Esophagus squamous epithelium (tissue), 5 donors: ENCODE data around the gene DGCR6L. TPM values are rescaled to one million over a fixed set of nuclear protein-coding genes. Genes with fewer than 3 reads are reported as not detected.

Source experiments
- DNase-seq: peaks from one replicate; lab custom pipeline; 2025; lab: John Stamatoyannopoulos, UW
- H3K27ac ChIP-seq, 4 donors: fragments of 200-600 bp; sonication (generic); one replicate each; pipeline ENCODE4 v1.5.1; 2016 to 2019; ENCODE audit warnings: mild to moderate bottlenecking in 1 of 4
- H3K27me3 ChIP-seq, 4 donors: fragments of 200-600 bp; sonication (generic); 1 replicate in 3 of 4; 2 replicates in 1 of 4; pipeline versions ENCODE4 v1.5.1 to v1.6.0; 2017 to 2021; ENCODE audit warnings: antibody characterized with exemption in 1 of 4
- H3K36me3 ChIP-seq, 3 donors: fragments of 200-600 bp; sonication (generic); one replicate each; pipeline ENCODE4 v1.5.1; 2016 to 2019
- H3K4me1 ChIP-seq, 3 donors: fragments of 200-600 bp; sonication (generic); one replicate each; pipeline ENCODE4 v1.5.1; 2017 to 2019
- H3K4me3 ChIP-seq, 4 donors: fragments of 200-600 bp; sonication (generic); 1 replicate in 3 of 4; 2 replicates in 1 of 4; pipeline ENCODE4 v1.5.1; 2016 to 2019; ENCODE audit warnings: mild to moderate bottlenecking in 2 of 4, moderate library complexity in 1 of 4
- H3K9me3 ChIP-seq, 3 donors: fragments of 200-600 bp; sonication (generic); one replicate each; pipeline ENCODE4 v1.5.1; 2016 to 2019
- CTCF ChIP-seq, 6 experiments: fragments of 450-650 bp in 4 of 6; fragments of 200-600 bp in 2 of 6; sonication (generic) in 2 of 6; IDR thresholded peaks; one replicate each; pipeline ENCODE4 v1.5.1; 2016 to 2019; ENCODE audit warnings: antibody characterized with exemption in 6 of 6, mild to moderate bottlenecking in 4 of 6, moderate library complexity in 4 of 6
- POLR2A ChIP-seq, 4 donors: fragments of 450-650 bp; IDR thresholded peaks; one replicate each; pipeline ENCODE4 v1.6.1; 2017; ENCODE audit warnings: antibody characterized with exemption in 4 of 4, mild to moderate bottlenecking in 4 of 4, moderate library complexity in 3 of 4
- WGBS, 2 donors: methylation state at CpG; one replicate each; pipeline ENCODE4 v1.1.5; 2018; 5-methylcytosine and 5-hydroxymethylcytosine counted together
- intact Hi-C: fragments of 100-400 bp; cut with DNase I; formaldehyde crosslinking; loops from one replicate; pipeline ENCODE4 v1.15.0; 2022
- total RNA-seq, 4 donors: library from RNA; depleted of rRNA; stranded (reverse); fragments of >200 nt; gene quantifications; one replicate each; pipeline ENCODE4 v1.1.0, GENCODE V29; 2016
- donor health status: DM: yes; HTN: yes; CAD: no.

DGCR6L gene
- total RNA-seq, 4 donors from 2014 or later = 35.7 to 56.2 (median 49.2) TPM

GRCh38 chr22:20296598-20296997 lies 23.3 kb downstream of the DGCR6L start:
- Histone ChIP-seq H3K4me3 (no peak overlapping the region), H3K9me3 (no peaks in the 10 kb centered on the region), H3K36me3 (no peaks in the 10 kb centered on the region), H3K27me3 (peaks cover 0 to 13% (median 0%) of the 10 kb centered on the region in 4 donors), H3K27ac (no peak overlapping the region), H3K4me1 (peaks cover 4 to 21% (median 13%) of the 10 kb centered on the region in 3 donors)
- no peak for TF ChIP-seq CTCF (IDR thresholded peaks at IDR 0.05)
- TF ChIP-seq POLR2A (IDR thresholded peaks at IDR 0.05) = no peak
- WGBS, 2 donors = 73 to 82% methylated on average over 9 of the region's 9 CpGs
- intact Hi-C loops = no loop called here
- no peak for DNase-seq

GRCh38 chr22:20295262-20296064 lies 24.4 kb downstream of the DGCR6L start:
- H3K36me3 ChIP-seq = no peaks in the 10 kb centered on the region
- intact Hi-C loops = no loop called here
- DNase-seq = no peak
- H3K4me1 ChIP-seq = peaks cover 4 to 21% (median 13%) of the 10 kb centered on the region in 3 donors
- WGBS, 2 donors = 68 to 83% methylated on average over 5 to 8 of the region's 12 CpGs
- no peaks in the 10 kb centered on the region for H3K9me3 ChIP-seq
- TF ChIP-seq POLR2A (IDR thresholded peaks at IDR 0.05) (no peak), CTCF (IDR thresholded peaks at IDR 0.05) (no peak)
- H3K4me3 ChIP-seq = no peak overlapping the region
- H3K27me3 ChIP-seq = peaks cover 0 to 13% (median 0%) of the 10 kb centered on the region in 4 donors
- H3K27ac ChIP-seq = no peak overlapping the region

GRCh38 chr22:20292673-20293232 lies 27.1 kb downstream of the DGCR6L start:
- H3K27ac ChIP-seq = no peak overlapping the region
- H3K4me3 ChIP-seq = no peak overlapping the region
- H3K9me3 ChIP-seq = no peaks in the 10 kb centered on the region
- no peaks in the 10 kb centered on the region for H3K36me3 ChIP-seq
- peaks cover 0 to 30% (median 0%) of the 10 kb centered on the region in 4 donors for H3K27me3 ChIP-seq
- H3K4me1 ChIP-seq = no peaks in the 10 kb centered on the region
- TF ChIP-seq POLR2A (IDR thresholded peaks at IDR 0.05) (no peak), CTCF (IDR thresholded peaks at IDR 0.05) (no peak)
- intact Hi-C loops = no loop called here
- 65 to 70% methylated on average over 13 of the region's 13 CpGs for WGBS, 2 donors
- no peak for DNase-seq

- Histone ChIP-seq H3K36me3 (no peaks in the 10 kb centered on the region), H3K27ac (no peak overlapping the region), H3K4me3 (no peak overlapping the region), H3K4me1 (no peaks in the 10 kb centered on the region), H3K9me3 (no peaks in the 10 kb centered on the region), H3K27me3 (peaks cover 0 to 30% (median 0%) of the 10 kb centered on the region in 4 donors)
- DNase-seq = no peak
- no peak for TF ChIP-seq CTCF (IDR thresholded peaks at IDR 0.05)
- TF ChIP-seq POLR2A (IDR thresholded peaks at IDR 0.05) = no peak
- WGBS, 2 donors = 56 to 83% methylated on average over 5 of the region's 5 CpGs
- intact Hi-C loops = no loop called here
Observed at GRCh38 chr22:20292108-20292507, 27.8 kb downstream of the DGCR6L start.

GRCh38 chr22:20291604-20292063 lies 28.2 kb downstream of the DGCR6L start:
- Histone ChIP-seq H3K36me3 (no peaks in the 10 kb centered on the region), H3K4me1 (no peaks in the 10 kb centered on the region), H3K4me3 (no peak overlapping the region), H3K9me3 (no peaks in the 10 kb centered on the region), H3K27ac (no peak overlapping the region), H3K27me3 (peaks cover 0 to 30% (median 0%) of the 10 kb centered on the region in 4 donors)
- intact Hi-C loops = no loop called here
- WGBS, 2 donors = 39 to 49% methylated on average over 7 to 11 of the region's 11 CpGs
- no peak for TF ChIP-seq CTCF (IDR thresholded peaks at IDR 0.05)
- no peak for TF ChIP-seq POLR2A (IDR thresholded peaks at IDR 0.05)
- no peak for DNase-seq
